ENCODE data around the gene TRA2B. TPM values are rescaled to one million over a fixed set of nuclear protein-coding genes. Genes with fewer than 3 reads are reported as not detected.
A peak's percentile ranks its signal among the peaks of the same experiment; 100 is the strongest.
"Not testable (repeated sequence)": the region's sequence is repeated elsewhere in the genome, so short reads cannot be mapped to it uniquely, and the experiment has no call there.

TRA2B gene
- total RNA-seq, 2 donors from 2014 or later: 74.2 to 85.3 TPM

DNA sequence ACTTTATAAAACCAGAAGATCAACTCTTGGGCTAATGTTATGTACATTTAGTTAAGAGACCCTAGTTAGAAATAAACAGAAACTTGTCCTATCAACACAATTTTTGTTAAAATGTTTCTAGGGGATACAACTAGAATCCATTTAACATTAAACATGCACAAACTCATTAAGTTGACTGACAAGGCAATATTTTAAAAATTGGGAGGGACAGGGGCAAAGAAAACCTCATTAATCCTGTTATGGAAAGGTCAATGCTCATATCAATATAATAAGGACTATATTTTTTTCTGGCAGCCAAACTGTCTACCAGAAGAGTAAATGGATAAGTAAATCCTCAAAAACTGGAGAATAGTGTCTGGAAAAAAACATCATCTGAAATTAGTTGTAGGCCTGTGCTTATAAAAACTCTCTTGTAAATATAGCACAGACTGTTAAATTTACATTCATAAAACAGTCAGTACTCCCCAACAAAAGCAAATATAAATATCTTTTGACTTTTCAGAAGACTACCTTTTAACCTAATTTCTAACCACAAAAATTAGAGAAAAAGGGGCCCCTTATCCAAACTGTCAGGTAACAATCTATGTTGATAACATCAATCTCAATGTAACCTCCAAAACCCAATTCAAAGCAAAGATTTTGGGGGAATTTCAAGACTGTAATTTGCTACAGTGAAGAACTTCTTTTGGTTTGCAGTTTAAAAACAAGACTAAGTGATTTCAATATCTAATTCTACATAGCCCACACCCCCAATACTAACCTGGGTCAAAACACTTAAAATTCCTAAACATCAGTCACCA lies 4.2 kb downstream of the TRA2B start:
- intact Hi-C loops (cut with DNase I, micrococcal nuclease): no loop called here
- no peak for DNase-seq
- ATAC-seq: no peak

DNA sequence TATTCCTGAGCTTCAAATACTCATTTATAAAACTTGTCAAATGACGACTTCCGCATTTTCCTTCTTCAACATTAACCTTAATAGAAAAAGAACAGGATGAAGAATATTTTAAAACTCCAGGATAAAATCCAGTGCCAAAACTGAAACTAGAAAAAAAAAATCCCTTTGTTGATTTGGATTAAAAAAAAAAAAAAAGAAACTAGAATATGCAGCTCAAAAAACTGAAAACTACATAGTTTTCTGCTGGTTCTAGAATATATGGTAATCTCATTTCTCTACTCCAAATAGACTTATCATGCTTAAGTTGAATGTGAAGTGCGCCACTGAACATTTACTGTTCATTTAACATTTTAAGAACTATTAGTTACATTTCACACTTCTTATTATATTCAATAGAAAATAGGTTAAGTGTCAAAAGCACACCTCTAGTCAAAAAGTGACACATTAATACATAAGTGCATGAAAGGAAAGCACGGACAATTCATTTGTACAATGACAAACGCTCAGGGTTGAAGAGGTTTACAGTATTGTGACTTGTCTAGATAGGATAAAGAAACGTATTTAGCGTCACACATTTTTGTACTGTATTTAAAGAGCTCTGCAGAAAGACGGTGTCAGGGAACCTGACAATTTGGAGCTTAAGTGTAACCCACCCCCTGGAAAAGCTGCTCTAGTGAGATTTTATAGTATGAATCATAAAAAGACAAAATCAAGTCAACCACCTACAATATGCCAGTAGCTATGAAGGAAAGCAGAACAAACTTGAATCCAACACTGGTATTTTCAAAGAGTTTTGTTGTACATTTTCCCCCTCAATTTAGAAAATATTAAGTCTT lies 5.8 kb downstream of the TRA2B start:
- intact Hi-C loops (cut with DNase I, micrococcal nuclease): no loop called here
- DNase-seq (no peak), ATAC-seq (no peak)

DNA sequence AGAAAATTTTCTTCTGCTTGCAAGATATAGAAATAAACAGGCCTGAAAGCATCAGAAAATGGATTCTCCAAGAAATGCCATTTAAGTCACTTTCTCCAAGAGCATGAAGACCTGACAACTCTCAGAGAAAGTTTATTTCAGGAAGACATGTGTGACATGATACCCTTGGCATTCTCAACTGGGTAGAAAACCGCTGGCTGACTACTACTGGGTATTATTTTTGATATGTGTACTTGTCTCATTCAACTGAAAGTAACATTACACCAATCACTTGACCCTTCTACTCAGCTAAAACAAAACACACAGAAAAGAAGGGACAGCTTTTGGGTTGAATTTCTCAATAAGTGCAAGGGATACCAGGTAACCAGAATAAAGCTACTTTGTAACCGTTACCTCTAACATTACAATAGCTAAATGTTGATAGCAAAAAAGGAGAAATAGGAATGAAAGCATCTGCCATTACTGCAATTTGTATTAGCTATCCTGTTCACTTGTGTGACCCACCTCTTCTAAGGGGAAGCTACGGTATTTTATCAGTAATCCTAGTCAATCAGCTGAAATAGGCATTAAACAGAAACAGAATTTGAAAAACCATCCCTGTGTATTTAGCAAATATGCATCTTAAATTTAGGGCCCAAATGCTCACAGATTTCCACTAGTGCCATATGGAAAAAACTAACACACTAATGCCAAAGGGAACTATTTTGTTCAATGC lies 7.3 kb downstream of the TRA2B start:
- DNase-seq (no peak), ATAC-seq (no peak)
- intact Hi-C loops (cut with DNase I, micrococcal nuclease): no loop called here

DNA sequence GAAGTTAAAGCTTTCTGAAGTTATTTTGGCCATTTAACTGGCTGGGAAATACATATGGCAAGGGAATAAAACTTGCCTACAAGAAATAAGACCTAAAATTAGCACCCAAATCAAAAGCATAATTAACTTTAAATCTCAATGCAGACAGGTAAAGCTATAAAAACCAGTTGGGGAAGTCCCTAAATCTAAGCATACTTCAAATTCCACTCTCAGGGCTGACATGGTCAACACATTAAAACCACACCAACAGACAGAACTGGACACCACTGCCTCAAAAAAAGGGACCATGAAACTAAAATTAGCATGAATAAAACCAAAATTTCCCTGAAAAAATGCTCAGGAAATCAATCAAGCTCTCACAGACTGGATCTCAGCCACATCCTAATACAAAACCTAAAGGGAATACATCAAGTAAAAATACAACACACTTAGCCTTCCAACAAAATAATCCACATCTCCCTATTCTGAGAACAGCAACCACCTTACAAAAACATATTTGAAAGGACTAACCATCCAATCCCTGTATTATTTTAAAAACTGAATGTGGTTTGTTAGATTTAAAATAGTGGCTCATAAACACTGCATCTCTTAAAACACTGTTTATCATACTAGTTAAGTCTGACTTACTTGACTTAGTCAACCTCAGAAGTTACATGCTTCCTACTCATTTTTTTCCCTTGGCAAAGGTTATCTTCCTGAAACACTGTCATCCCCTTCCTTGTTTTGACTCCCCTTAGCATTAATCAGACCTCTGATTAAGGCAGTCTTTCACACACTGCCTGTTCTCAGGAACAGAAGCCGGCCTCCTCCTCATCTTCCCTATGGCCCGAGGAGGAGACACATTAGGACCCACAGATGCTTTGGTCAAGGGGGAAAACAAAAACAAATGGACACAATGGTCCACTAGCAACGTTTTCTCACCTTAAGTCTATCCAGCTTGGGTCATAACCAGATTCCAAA lies 8.3 kb downstream of the TRA2B start:
- no peak for ATAC-seq
- no peak for DNase-seq
- intact Hi-C loops (cut with DNase I, micrococcal nuclease): no loop called here

DNA sequence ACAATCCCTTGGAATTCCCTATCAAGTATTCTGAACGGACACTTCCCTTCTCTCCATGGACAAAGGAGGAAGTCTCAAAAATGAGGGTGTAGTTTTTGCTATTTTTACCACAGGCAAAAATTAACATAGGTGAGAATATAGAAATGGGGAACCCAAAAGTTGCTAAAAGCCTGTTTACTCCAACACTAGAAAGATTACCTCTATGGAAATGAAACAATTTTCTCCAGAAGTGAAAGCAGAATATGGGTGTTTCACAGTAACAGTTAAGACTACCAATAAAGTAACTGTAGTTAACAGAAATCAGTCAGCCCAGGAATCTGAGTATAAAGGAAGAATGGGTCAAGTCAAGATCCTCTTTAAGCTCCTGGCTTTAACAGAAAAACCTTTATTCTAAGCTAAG lies 9.3 kb downstream of the TRA2B start:
- intact Hi-C loops (cut with DNase I, micrococcal nuclease): no loop called here
- ATAC-seq: peak; percentile 37

DNA sequence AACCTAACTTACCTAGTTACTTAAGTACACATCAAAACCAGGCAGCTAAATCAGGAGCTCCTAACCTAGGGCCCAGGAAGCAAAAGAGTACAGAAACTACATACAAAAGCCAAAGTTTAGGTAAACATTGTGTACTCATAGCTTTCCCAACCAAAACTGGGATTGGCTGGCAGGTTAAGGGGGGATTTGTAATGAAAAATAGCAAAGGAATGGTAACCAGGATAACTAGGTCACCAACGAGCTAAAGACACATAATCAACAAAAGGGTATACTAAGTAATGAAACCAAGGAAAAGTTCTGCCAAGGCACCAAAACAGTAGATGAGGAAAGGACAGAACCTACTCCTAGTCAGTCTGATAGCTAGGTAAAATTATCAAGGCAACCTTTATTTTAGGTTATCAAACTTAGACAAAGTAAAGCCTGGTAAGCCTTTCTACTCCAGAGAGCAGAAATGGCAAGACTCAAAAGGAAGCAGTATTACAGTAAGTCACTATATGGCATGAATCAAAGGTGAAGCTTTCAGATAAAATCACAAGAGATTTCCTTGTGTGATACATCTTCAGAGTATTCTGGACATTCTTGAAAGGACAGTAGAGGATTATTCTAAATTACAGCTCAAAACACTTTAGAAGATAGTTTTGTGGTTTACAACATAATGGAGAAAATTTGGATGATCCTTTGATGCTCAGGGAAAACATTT lies 10.2 kb downstream of the TRA2B start:
- peak; percentile 78 for ATAC-seq
- intact Hi-C loops (cut with DNase I, micrococcal nuclease): no loop called here
- DNase-seq: no peak

More for the DNA sequence above, 9.3 kb downstream of the TRA2B start:
- DNase-seq: no peak

DNA sequence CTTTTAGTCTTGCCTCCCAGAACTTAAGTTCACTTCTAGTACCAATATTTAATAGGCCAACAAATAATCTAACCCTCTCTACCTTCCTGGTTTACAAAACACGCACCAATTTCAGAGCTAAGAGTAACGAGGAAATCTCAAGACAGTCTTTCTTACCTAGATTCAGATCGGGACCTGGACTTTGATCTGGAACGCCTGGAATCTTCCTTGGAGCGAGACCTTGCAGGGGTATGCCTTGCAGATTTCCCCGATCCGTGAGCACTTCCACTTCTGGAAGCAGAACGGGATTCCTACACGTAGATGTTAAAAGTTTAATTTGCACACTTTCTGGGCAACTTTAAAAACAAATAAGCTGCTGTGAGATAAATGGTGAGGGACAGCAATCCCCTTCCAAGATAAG lies 11.4 kb downstream of the TRA2B start:
- peak; percentile 68 for ATAC-seq
- intact Hi-C loops (cut with DNase I, micrococcal nuclease): no loop called here
- DNase-seq: peak; percentile 32 to 48

DNA sequence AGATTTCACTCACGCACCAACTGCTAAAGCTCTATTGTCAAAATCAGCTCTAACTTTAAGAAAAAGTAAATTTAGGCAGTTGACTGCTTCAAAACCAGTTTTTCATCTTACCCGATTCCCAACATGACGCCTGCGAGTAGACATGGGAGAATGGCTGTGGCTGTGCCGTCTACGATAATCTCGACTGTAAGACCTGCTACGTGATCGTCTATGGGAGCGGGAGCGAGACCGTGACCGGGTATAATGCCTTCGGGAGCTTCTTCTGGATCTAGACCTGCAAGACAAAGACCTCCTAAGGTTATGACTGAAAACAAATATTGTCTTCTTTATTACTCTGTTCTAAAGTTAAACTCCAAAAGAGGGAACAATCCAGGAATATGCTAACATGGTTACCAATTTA lies 12.5 kb downstream of the TRA2B start:
- ATAC-seq (no peak), DNase-seq (no peak)
- intact Hi-C loops (cut with DNase I, micrococcal nuclease): no loop called here

DNA sequence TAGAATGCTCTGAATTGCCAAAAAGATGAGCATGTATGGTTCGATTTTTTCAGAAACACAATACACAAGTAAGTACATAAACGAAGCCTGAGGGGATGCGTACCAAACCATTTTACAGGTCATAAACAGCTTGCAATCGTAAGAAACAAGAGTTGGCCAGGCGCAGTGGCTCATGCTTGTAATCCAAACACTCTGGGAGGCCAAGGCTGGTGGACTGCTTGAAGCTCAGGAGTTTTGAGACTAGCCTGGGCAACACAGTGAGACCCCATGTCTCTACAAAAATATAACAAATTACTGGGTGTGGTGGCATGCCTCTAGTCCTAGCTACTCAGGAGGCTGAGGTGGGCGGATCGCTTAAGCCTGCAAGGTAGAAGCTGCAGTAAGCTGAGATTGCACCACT lies 13.4 kb downstream of the TRA2B start:
- intact Hi-C loops (cut with DNase I, micrococcal nuclease): no loop called here
- DNase-seq: no peak
- ATAC-seq: no peak

DNA sequence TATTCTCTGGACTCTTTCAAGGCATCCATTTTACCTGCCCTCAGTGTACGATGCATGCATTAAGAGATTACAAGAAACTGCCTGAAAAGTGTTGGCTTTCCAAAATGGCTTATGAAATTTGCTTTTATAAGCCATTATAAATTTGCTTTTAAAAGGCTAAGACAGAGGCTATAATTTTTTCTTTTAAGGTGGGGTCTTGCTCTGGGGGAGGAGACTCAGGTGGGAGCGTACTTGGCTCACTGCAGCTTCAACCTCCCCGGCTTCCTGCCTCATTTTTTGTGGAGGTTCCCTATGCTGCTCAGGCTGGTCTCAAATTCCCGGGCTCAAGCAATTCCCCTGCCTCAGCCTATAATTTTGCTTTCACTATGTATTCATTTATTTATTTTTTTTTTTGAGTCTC lies 17.6 kb downstream of the TRA2B start:
- no peak for ATAC-seq
- intact Hi-C loops (cut with DNase I, micrococcal nuclease): no loop called here
- no peak for DNase-seq

DNA sequence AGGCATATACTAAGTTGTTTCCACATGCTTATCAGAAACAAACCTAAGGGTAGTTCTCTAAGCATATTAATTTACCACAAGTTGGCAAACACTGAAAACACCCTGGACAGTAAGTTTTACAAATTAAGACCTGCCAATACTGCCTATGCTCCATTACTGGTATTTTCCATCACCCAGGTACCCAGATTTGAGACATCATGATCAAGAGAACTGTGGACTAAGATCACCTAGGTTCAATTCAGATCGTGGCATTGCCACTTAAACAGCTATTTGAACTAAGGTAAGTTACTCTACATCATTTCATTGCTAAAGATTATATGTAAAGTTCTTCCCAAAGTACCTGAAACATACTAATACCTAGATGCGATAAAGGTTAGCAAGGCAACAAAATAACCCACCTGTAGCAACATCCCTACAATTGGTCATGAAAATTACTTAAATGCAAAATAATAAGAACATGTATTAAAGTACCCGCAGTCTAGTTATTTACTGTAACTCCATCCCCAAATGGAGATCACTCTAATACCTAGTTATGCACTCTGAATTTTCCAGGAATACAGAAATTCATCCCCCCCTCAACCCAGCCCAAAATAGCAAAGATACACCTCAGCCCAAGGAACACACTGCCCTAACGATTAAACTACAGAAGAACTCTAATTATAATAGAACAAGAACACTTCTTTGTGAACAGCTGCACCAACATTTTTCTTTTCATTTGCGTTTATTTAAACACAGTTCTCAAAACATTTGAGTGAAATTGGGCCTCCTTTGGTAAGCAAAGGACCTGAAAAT lies 21.6 kb downstream of the TRA2B start:
- DNase-seq: no peak
- intact Hi-C loops (cut with DNase I, micrococcal nuclease): no loop called here
- ATAC-seq: no peak

DNA sequence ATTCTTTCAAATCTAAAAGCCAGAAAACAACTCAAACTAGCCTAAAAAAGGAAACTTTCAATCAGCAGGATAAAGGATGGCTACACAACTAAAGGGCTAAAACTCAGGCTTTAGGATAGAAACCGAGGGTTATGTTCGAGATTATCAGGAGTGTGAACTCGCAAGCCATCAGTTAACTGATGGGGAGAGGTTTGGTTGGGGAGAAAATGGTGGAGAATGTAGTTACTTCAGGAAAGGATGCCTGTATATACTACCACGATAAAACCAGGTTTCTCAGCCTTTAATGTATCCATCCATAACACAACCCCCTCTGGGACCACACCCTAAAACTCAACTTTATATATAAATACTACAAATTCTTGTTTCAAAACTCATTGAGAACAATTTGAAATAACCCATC lies 22.2 kb downstream of the TRA2B start:
- ATAC-seq (no peak), DNase-seq (no peak)
- intact Hi-C loops (cut with DNase I, micrococcal nuclease): no loop called here

DNA sequence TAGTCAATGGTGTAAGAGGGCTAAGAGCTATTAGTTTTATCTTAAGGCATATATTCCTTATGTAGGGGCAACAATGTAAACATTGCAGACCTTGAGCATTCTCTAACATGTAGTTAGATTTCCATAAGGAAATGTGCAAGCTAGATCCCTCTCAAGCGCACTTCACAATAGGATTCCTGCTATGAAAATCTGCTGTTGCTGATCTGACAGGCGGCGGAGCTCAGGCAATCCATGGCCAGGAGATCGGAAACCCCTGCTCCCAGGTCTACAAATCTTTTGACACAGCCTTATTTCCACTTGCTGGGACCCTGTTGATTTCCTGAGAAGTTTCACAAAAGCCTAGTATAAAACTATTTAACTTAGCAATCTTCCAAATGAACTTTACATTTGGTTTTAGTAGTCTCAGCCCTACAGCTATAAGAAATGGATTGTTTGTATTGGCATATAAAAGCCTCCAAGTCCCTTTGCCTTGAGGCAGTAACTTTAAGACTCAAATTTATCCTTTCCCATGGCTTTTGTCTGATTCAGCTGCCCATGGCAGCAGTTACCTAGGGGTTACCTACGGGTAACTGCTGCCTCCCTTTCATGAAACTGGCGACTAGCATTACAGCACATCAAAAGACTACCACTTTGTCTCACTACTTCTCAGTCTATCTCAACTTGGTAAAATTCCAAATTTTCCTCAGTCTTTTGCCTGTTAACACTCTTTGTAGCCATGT lies 22.7 kb downstream of the TRA2B start:
- no peak for ATAC-seq
- intact Hi-C loops (cut with DNase I, micrococcal nuclease): no loop called here
- DNase-seq: no peak

DNA sequence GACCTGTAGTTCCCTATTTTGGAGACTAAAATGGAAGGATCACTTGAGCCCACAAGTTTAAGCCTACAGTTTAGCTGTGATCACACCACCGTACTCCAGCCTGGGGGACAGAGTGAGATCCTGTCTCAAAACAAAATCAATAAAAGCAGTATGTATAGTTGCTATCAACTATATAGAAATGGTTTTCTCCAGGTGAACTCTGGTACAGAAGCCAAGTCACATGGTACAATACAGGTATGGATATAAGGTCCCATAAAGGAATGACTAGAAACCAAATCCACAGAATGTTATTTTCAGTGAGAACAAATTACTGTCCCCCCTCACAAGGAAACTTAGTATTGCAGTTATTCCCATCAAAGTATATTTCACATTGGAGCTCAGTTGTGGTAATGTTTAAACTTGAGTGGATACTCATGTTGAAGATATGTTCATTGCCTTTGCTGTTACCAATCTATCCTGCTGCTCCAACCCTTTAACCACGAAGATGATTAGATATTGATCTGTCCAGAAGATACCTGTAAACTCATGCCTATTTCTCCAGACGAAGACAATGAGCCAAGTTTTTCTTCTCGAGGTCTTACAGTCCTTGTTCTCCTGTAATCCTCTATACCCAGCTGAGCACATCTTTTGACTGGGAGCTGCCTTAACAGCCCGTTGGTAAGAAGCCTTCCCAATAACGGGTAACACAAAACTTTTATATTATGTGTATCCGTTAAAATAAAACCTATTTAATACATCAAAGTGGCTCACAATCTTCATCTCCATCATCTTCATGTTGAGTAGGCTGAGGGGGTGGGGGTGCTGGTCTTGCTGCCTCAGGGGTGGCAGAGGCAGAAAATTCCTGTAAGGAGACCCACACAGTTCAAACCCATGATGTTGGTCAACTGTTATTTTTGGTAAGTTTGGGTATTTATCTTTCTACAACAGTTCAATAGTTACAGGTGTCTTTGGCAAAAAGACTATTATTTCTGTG lies 24.6 kb downstream of the TRA2B start:
- DNase-seq (no peak), ATAC-seq (peak; percentile 42)
- intact Hi-C loops (cut with DNase I, micrococcal nuclease): no loop called here

DNA sequence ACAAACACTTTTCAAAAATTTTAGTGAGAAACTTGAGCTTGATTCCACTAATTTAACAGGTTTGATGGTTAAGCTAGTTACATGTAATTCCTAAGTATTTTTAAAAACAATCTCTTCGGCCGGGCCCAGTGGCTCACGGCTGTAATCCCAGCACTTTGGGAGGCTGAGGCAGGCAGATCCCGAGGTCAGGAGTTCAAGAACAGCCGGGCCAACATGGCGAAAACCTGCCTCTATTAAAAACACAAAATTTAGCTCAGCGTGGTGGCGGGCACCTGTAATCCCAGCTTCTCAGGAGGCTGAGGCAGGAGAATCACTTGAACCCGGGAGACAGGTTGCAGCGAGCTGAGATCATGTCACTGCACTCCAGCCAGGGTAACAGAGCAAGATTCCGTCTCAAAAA lies 25.3 kb downstream of the TRA2B start:
- intact Hi-C loops (cut with DNase I, micrococcal nuclease): no loop called here
- ATAC-seq: no peak

DNA sequence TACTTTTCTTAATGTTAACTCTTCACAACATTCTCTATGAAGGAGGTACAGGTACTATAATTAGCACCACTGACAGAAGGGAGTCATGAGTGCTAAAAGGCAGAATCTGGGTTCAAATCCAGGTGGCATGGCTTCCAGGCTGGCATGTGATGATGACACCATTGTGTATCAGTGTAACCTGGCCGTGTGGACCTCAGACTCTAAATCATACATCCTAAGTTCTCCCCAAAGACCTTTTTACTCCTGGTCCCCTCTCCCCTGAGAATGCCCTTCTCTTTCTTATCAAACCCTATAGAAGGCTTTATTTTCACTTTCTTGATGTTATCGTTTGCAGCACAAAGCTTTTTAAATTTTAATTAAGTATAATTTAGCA lies 26.8 kb downstream of the TRA2B start:
- DNase-seq; intact Hi-C loops (cut with DNase I, micrococcal nuclease): not testable (repeated sequence)
- peak; percentile 15 for ATAC-seq

More for the DNA sequence above, 25.3 kb downstream of the TRA2B start:
- DNase-seq: no peak

Measured in left colon (tissue), 2 donors.